Mesenteric fat pad (tissue), 1 donor: ENCODE results near the gene CSF3. TPM values are rescaled to one million over a fixed set of nuclear protein-coding genes. Genes with fewer than 3 reads are reported as not detected.

Experiments used
- DNase-seq: peaks from one replicate; pipeline ENCODE4 v3.0.0-alpha.2; 2020; ENCODE audit warnings: low spot score
- long read RNA-seq: library from polyadenylated mRNA; unstranded; transcript quantifications from one replicate; pipeline ENCODE4 v2.0.0, GENCODE V29; 2020
- total RNA-seq: library from RNA; stranded (reverse); fragmentation: NEBNext Ultra II Directional; extraction: Animal tissue kit (Norgen Biotek cat#: 25700); gene quantifications from one replicate; pipeline ENCODE4 v1.2.1, GENCODE V29; 2021
- donor health status: DM: yes; HTN: yes; CAD: no.

Gene CSF3
- 35.9 TPM for total RNA-seq
- long read RNA-seq, transcript CSF3-209 (4 exons, 579 nt), result minor isoform, 18 of 144 reads
- long read RNA-seq, transcript CSF3-202 (4 exons, 1,673 nt), result minor isoform, 25 of 144 reads
- long read RNA-seq, transcript CSF3-204 (5 exons, 1,583 nt), result major isoform, 52 of 144 reads
- long read RNA-seq, transcript CSF3-206 (3 exons, 1,360 nt), result minor isoform, 8 of 144 reads
- long read RNA-seq, partial matches to known transcripts, result 10 of 144 reads
- long read RNA-seq, other reads (novel, unspliced or antisense), result 20 of 144 reads

- DNase-seq, result no peak
These were observed at the start of gene CSF3 for GRCh38 chr17:40015005-40015997. TSS of gene CSF3 (plus strand) at chr17:40015440. CDS start at chr17:40015475, 35 bp downstream.

DNA sequence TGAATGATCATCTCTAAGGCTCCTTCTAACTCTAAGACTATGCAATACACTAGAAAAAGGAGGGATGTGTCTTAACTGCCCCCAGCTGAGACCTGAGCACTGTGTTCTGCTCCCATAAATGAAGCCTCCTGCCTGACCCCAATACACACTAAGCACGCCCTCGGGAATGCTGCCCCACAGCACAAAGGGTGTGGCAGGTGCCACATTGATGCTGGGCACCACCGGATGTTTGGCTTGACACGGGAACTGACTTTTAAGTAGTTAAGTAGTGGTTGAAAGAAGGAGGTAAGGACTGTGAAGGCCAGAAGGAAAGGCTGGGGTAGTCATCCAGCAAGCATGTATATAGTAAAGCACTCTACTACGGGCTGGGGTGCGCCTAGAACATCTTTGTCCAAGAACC lies 48.5 kb upstream of the CSF3 start:
- DNase-seq, result no peak

GRCh38 chr17:39968761-39969160 lies 46.5 kb upstream of the CSF3 start:
- no peak for DNase-seq

DNA sequence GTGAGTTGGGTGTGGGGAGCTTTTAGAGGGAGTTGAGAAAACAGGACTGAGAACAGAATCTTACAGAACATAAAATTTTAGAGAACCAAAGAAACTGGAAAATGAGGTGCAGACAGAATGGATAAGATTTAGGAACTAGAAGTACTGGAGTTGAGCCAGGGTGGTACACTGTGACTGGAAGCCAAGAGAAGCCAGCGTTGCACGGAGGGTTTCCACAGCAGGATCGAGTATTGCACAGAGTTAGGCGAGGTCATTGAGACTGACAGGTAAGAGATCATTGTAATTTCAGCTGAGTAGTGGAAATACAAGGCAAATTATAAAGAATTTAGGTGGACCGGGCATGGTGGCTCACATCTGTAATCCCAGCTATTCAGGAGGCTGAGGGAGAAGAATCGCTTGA lies 45.9 kb upstream of the CSF3 start:
- DNase-seq, result no peak

DNA sequence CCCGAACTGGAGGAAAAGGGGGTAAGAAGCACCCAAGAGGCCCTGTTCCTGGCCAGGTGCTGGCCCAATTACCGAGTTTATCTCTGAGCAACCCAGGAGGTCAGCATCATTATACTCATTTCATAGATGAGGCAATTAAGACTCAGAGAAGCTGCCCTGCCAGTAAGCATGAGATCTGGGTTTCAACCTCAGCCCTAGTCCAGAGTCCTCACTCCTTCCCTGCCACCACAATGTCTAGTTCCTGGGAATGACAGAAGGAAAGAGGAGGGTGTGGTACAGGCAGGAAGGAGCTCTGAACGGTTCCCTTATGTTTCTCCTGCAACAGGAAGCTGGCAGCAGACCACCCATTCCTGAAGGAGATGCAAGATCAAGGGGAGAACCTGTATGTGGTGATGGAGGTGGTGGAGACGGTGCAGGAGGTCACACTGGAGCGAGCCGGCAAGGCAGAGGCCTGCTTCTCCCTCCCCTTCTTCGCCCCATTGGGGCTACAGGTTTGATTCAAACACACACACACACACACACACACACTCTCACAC lies 45.0 kb upstream of the CSF3 start:
- no peak for DNase-seq

DNA sequence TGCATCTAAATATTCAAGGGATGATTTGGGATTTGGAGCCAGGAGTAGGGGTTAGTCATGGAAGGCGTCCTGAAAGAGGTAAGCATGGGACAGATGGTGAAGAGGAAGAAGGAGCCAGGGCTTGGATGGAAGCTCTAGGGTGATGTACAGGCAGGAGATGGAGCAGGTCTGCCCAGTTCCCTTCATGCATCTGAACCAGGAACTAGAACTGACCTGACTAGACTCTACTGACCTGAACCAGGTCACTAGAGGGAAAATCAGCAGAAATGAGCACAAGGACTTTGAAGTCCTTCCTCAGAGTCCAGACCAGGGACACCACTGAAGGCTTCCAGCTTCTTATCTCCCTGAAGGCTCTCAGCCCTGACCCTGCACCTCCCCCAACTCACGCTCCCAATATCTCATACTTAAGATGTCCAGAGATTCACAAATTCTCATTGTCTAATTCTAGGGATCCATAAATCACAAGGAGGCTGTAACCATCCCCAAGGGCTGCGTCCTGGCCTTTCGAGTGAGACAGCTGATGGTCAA lies 44.1 kb upstream of the CSF3 start:
- no peak for DNase-seq

GRCh38 chr17:39972271-39972670 lies 43.0 kb upstream of the CSF3 start:
- DNase-seq, result no peak

DNA sequence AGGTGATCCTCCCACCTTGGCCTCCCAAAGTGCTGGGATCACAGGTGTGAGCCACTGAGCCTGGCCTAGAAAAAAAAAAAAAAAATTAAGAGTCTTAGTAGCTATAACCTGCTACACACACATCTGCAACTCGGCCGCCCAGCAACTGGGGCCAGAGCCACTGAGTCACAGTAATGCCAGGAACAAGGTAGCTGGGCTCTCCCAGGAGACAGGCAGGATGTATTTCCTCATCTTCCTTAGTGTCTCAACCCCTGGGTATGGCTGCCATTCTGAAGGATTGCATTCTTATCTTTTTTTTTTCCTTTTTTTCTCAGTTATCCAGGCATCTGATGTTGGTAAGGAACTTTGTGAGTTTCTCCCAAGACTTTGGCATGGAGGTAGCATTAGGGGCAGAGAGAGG lies 41.7 kb upstream of the CSF3 start:
- DNase-seq, result no peak

GRCh38 chr17:39974433-39974832 lies 40.8 kb upstream of the CSF3 start:
- DNase-seq, result no peak

DNA sequence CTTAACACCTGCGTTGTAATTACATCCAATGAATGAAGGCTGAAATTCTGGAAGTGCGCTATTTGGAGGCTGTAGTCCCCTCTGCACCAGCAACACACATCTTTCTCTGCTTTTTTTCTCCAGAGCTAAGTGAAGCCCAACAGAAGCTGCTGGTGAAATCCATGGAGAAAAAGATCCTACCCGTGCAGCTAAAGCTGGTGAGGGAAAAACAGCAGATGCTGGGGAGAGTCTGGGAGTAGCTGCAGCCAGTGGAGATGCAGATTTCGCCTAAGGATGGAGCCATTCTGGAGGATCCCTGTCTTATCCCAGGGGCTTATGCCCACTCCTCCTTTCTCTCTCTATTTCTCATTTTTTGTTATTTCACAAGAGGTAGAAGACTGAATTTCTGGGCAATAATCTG lies 39.4 kb upstream of the CSF3 start:
- DNase-seq, result no peak

- no peak for DNase-seq
These were observed 36.1 kb upstream of the CSF3 start for GRCh38 chr17:39979016-39979670.

DNA sequence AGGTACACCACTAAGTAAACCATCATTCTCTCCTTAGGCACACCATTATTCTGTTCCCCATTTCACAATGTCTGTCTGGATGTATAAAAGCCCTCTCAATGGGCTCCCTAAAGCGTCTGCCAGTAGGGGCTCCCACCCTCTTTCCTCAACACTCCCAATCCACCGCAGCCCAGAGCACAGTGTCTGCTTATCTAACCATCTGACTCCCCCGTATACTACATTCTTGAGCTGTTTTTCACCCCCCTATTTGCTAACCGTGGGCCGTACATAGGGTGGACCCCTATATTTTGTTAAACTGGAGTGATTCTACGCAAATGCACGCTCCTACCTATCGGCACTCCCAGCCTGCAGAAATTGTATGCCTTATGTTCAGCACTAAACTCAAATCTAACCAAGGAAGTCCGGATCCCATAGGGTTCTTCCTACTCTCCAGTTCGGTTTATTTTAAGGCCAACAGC lies 35.3 kb upstream of the CSF3 start:
- no peak for DNase-seq

DNA sequence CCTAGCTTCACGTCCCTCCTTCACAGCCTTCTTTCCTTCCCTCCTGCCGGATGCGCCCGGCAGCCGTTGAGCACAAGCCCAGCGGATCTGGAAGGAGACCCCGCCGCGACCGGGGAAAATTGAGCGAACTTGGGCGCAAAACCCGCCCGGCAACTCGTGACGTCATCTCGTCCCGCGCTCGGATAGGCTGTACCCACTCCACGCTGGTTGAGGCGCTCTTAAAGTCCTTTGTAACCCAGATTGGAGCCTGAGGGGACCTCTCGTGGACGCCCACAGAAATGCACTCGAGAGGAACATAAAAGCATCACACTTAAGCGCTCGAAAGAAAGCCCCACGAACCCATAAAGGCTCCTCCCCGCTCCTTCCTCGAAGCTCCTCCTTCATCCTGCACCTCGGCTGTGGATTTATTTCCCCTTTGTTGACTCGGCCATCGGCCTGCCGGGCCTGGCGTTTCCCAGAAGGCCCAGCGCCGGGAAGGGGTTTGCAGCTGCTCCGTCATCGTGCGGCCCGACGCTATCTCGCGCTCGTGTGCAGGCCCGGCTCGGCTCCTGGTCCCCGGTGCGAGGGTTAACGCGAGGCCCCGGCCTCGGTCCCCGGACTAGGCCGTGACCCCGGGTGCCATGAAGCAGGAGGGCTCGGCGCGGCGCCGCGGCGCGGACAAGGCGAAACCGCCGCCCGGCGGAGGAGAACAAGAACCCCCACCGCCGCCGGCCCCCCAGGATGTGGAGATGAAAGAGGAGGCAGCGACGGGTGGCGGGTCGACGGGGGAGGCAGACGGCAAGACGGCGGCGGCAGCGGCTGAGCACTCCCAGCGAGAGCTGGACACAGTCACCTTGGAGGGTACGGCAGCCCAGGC lies 34.7 kb upstream of the CSF3 start, which contains the start of gene PSMD3:
TSS of gene PSMD3 (plus strand) at position 457 of the 856 bp plus-strand sequence. CDS start at position 621, 164 bp downstream.
- DNase-seq, result peak; percentile 99

GRCh38 chr17:39981207-39981741 lies 34.0 kb upstream of the CSF3 start:
- DNase-seq, result no peak

DNA sequence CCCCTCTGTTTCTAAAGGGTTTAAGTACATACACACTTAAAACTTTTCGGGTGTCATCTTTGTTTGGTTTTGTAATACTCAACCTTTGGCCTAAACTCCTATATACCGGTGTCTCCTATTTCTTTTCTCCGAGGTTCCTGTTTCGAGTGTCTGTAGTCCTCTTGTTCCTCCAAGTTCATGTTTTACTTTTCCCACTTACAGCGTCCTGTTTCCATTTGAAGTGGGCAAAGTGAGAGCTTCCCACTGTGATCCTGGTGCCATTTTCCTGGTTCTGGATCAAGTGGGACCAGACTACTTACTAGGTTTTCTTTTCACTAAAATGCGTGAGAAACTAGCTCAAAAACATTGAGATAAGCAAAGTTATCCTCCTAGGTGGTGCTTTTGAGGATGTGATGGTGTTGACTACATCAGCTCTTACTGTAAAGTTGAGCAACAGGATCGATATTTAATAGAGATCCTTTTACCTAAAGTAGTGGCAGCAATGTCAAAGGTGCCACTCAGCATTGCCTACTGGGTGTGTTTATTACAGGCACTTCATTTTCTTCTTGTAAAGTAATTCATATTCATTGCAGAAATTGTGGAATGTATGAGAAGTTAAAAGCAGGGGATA lies 33.4 kb upstream of the CSF3 start:
- DNase-seq, result no peak

DNA sequence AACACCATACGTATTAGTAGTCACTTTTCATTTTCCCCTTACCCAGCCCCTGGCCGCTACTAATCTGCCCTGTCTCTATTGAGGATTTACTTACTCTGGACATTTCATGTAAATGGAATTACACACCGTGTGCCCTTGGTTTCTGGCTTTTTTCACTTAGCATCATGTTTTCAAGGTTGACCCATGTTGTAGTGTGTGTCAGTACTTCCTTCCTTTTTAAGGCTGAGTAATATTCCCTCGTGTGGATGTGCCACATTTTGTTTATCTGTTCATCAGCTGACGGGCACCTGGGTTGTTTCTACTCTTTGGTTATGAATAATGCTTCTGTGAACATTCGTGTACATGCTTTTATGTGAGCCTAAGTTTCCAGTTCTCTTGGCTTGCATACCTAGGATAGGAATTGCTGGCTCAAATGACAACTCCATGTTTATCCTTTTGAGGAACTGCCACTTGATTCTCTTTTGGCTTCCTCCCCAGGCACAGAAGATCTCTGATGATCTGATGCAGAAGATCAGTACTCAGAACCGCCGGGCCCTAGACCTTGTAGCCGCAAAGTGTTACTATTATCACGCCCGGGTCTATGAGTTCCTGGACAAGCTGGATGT lies 26.9 kb upstream of the CSF3 start:
- no peak for DNase-seq

DNA sequence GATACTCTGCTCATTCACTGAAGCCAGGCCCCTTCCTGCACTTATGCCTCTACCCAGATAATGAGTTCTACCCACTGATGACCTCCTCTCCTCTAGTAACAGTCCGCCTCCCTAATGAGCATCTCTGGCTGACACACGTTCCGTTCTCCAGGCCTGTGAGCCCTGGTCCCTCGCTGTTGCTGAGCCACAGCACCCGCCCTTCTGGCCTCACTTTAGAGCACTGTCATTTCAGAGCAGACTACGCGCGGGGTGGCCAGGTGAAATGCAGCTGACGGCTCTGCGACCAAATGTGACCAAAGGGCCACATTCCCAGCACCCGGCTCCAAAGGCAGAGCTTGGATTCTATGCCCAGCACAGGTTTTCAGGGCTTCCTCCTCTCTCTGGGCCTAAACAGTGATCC lies 20.8 kb upstream of the CSF3 start:
- no peak for DNase-seq

- DNase-seq, result no peak
These were observed 19.8 kb upstream of the CSF3 start for GRCh38 chr17:39995438-39995837.

DNA sequence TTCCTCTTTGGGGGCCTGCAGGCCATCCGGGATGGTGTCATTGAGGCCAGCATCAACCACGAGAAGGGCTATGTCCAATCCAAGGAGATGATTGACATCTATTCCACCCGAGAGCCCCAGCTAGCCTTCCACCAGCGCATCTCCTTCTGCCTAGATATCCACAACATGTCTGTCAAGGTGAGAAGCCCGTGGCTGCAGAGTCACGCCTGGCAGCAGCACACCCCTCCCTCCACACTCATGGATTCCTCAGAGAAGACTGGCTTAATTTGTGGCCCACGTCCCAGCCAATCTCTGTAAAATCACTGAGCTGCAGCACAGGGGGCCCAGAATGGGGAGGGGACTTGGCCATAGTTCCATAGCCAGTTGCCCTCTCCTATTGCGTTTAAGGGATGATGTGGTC lies 19.1 kb upstream of the CSF3 start:
- DNase-seq, result no peak
